ENCODE data around the gene CHI3L2. TPM values are rescaled to one million over a fixed set of nuclear protein-coding genes. Genes with fewer than 3 reads are reported as not detected.

Gene CHI3L2
- total RNA-seq, 1 donor from 2014 or later, result not detected

- H3K4me1 Mint-ChIP-seq (ENCODE audit: low read depth), result no peaks in the 10 kb centered on the region
- no peak overlapping the region for H3K27ac Mint-ChIP-seq
- H3K27me3 Mint-ChIP-seq, result peaks cover 10% of the 10 kb centered on the region
- DNase-seq (ENCODE audit: low spot score, unreplicated experiment), result no peak
- no peak overlapping the region for H3K4me3 Mint-ChIP-seq (ENCODE audit: low read depth)
- H3K9me3 Mint-ChIP-seq (ENCODE audit: low read depth), result peaks cover 11% of the 10 kb centered on the region
- no peaks in the 10 kb centered on the region for H3K36me3 Mint-ChIP-seq (ENCODE audit: insufficient read depth)
- no peak for TF ChIP-seq CTCF (IDR thresholded peaks at IDR 0.05; ENCODE audit: unreplicated experiment)
Measured at GRCh38 chr1:111280267-111280666, 52.8 kb downstream of the CHI3L2 start.

- Mint-ChIP-seq H3K4me1 (ENCODE audit: low read depth) (no peaks in the 10 kb centered on the region), H3K27me3 (peaks cover 10% of the 10 kb centered on the region), H3K4me3 (ENCODE audit: low read depth) (no peak overlapping the region), H3K9me3 (ENCODE audit: low read depth) (peaks cover 8% of the 10 kb centered on the region), H3K36me3 (ENCODE audit: insufficient read depth) (no peaks in the 10 kb centered on the region), H3K27ac (no peak overlapping the region)
- DNase-seq (ENCODE audit: low spot score, unreplicated experiment), result no peak
- TF ChIP-seq CTCF (IDR thresholded peaks at IDR 0.05; ENCODE audit: unreplicated experiment), result no peak
Measured at GRCh38 chr1:111281411-111281810, 53.9 kb downstream of the CHI3L2 start.

- H3K4me1 Mint-ChIP-seq (ENCODE audit: low read depth), result peaks cover 12% of the 10 kb centered on the region
- no peak overlapping the region for H3K27ac Mint-ChIP-seq
- H3K36me3 Mint-ChIP-seq (ENCODE audit: insufficient read depth), result no peaks in the 10 kb centered on the region
- no peak for TF ChIP-seq CTCF (IDR thresholded peaks at IDR 0.05; ENCODE audit: unreplicated experiment)
- H3K27me3 Mint-ChIP-seq, result peaks cover 9% of the 10 kb centered on the region
- H3K9me3 Mint-ChIP-seq (ENCODE audit: low read depth), result peaks cover 5% of the 10 kb centered on the region
- no peak overlapping the region for H3K4me3 Mint-ChIP-seq (ENCODE audit: low read depth)
- no peak for DNase-seq (ENCODE audit: low spot score, unreplicated experiment)
Measured at GRCh38 chr1:111283838-111284237, 56.3 kb downstream of the CHI3L2 start.

GRCh38 chr1:111285879-111286278 is 58.4 kb downstream of the CHI3L2 start:
- Mint-ChIP-seq H3K27ac (no peak overlapping the region), H3K36me3 (ENCODE audit: insufficient read depth) (no peaks in the 10 kb centered on the region), H3K27me3 (peaks cover 4% of the 10 kb centered on the region), H3K4me1 (ENCODE audit: low read depth) (peaks cover 12% of the 10 kb centered on the region), H3K9me3 (ENCODE audit: low read depth) (no peaks in the 10 kb centered on the region), H3K4me3 (ENCODE audit: low read depth) (no peak overlapping the region)
- no peak for TF ChIP-seq CTCF (IDR thresholded peaks at IDR 0.05; ENCODE audit: unreplicated experiment)
- DNase-seq (ENCODE audit: low spot score, unreplicated experiment), result no peak

GRCh38 chr1:111286912-111287311 is 59.4 kb downstream of the CHI3L2 start:
- Mint-ChIP-seq H3K9me3 (ENCODE audit: low read depth) (no peaks in the 10 kb centered on the region), H3K4me3 (ENCODE audit: low read depth) (no peak overlapping the region), H3K27me3 (peaks cover 4% of the 10 kb centered on the region), H3K4me1 (ENCODE audit: low read depth) (peaks cover 12% of the 10 kb centered on the region), H3K36me3 (ENCODE audit: insufficient read depth) (no peaks in the 10 kb centered on the region), H3K27ac (no peak overlapping the region)
- no peak for TF ChIP-seq CTCF (IDR thresholded peaks at IDR 0.05; ENCODE audit: unreplicated experiment)
- no peak for DNase-seq (ENCODE audit: low spot score, unreplicated experiment)
